ENCODE measurements around the gene EIF4G3. TPM values are rescaled to one million over a fixed set of nuclear protein-coding genes. Genes with fewer than 3 reads are reported as not detected.

EIF4G3 gene
- total and polyA plus RNA-seq, 9 of the 15 experiments (the other 6 are each of a cell fraction or from before 2014, with no cell fraction given), result 6.7 to 40.5 (median 32.1) TPM

DNA sequence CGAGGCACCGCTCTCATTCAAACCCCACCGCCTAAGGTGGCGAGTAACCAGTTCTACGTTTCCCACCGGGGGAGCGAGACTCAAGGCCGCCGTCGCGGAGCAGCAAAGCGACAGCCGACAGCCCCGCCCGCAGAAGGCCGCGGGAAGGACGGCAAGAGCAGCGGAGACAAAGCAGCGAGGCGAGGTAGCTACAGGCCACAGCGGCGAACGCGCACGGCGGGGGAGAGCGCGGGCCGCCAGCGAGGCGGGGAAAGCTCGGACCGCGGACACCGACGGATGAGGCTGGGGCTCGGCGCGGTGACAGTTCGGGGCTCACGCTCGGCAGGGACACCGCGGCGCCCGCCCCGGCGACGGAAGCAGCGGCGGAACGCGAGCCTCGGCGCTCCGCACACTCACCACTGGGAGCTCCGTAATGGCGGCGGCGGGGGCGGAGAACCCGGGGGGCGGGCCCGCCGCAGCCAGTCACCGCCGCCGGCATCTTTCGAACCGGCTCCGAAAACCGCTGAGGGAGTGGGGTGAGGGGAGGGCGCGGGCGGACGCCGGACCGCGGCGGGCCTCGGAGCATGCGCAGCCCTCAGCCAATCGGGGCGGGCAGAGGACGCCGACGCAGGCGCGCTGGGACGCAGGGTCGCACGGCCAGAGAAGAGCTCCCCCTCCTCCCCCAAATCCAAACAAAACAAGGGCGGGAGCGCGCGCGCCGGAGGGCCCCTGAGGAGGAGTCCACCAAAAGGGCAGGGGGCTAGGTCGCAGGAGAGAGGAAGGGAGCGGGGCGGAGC is 390.3 kb downstream of the EIF4G3 start (continued):
- TF ChIP-seq, protein P1, sequence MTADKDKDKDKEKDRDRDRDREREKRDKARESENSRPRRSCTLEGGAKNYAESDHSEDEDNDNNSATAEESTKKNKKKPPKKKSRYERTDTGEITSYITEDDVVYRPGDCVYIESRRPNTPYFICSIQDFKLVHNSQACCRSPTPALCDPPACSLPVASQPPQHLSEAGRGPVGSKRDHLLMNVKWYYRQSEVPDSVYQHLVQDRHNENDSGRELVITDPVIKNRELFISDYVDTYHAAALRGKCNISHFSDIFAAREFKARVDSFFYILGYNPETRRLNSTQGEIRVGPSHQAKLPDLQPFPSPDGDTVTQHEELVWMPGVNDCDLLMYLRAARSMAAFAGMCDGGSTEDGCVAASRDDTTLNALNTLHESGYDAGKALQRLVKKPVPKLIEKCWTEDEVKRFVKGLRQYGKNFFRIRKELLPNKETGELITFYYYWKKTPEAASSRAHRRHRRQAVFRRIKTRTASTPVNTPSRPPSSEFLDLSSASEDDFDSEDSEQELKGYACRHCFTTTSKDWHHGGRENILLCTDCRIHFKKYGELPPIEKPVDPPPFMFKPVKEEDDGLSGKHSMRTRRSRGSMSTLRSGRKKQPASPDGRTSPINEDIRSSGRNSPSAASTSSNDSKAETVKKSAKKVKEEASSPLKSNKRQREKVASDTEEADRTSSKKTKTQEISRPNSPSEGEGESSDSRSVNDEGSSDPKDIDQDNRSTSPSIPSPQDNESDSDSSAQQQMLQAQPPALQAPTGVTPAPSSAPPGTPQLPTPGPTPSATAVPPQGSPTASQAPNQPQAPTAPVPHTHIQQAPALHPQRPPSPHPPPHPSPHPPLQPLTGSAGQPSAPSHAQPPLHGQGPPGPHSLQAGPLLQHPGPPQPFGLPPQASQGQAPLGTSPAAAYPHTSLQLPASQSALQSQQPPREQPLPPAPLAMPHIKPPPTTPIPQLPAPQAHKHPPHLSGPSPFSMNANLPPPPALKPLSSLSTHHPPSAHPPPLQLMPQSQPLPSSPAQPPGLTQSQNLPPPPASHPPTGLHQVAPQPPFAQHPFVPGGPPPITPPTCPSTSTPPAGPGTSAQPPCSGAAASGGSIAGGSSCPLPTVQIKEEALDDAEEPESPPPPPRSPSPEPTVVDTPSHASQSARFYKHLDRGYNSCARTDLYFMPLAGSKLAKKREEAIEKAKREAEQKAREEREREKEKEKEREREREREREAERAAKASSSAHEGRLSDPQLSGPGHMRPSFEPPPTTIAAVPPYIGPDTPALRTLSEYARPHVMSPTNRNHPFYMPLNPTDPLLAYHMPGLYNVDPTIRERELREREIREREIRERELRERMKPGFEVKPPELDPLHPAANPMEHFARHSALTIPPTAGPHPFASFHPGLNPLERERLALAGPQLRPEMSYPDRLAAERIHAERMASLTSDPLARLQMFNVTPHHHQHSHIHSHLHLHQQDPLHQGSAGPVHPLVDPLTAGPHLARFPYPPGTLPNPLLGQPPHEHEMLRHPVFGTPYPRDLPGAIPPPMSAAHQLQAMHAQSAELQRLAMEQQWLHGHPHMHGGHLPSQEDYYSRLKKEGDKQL (CRISPR knock-in tag; IDR thresholded peaks at IDR 0.05; ENCODE audit: borderline replicate concordance), result 0 out of 2 replicates have a peak, but pooled peaks have one; percentile 77
- TF ChIP-seq, protein P2, sequence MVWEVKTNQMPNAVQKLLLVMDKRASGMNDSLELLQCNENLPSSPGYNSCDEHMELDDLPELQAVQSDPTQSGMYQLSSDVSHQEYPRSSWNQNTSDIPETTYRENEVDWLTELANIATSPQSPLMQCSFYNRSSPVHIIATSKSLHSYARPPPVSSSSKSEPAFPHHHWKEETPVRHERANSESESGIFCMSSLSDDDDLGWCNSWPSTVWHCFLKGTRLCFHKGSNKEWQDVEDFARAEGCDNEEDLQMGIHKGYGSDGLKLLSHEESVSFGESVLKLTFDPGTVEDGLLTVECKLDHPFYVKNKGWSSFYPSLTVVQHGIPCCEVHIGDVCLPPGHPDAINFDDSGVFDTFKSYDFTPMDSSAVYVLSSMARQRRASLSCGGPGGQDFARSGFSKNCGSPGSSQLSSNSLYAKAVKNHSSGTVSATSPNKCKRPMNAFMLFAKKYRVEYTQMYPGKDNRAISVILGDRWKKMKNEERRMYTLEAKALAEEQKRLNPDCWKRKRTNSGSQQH (CRISPR knock-in tag; IDR thresholded peaks at IDR 0.05), result no peak
- TF ChIP-seq TARDBP (IDR thresholded peaks at IDR 0.05), result no peak
- no peak for TF ChIP-seq ZSCAN29 (IDR thresholded peaks at IDR 0.05)
- TF ChIP-seq ATF7 (IDR thresholded peaks at IDR 0.05), result peak; percentile 65
- TF ChIP-seq CTBP1 (IDR thresholded peaks at IDR 0.05; ENCODE audit: borderline replicate concordance), result peak; percentile 54; the same call in 1 of the 2 replicates
- TF ChIP-seq HNRNPL (IDR thresholded peaks at IDR 0.05; ENCODE audit: low read depth, low read length), result no peak
- no peak for TF ChIP-seq ZNF311 (CRISPR knock-in tag; IDR thresholded peaks at IDR 0.05)
- TF ChIP-seq MYNN (IDR thresholded peaks at IDR 0.05), result no peak
- no peak for TF ChIP-seq MYNN (CRISPR knock-in tag; IDR thresholded peaks at IDR 0.05)
- peak; percentile 28; the same call in 1 of the 2 replicates for TF ChIP-seq STAG1 (CRISPR knock-in tag; IDR thresholded peaks at IDR 0.05; ENCODE audit: borderline replicate concordance)
- no peak for TF ChIP-seq ZNF785 (CRISPR knock-in tag; IDR thresholded peaks at IDR 0.05)
- TF ChIP-seq, protein P3, sequence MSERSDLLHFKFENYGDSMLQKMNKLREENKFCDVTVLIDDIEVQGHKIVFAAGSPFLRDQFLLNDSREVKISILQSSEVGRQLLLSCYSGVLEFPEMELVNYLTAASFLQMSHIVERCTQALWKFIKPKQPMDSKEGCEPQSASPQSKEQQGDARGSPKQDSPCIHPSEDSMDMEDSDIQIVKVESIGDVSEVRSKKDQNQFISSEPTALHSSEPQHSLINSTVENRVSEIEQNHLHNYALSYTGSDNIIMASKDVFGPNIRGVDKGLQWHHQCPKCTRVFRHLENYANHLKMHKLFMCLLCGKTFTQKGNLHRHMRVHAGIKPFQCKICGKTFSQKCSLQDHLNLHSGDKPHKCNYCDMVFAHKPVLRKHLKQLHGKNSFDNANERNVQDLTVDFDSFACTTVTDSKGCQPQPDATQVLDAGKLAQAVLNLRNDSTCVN (CRISPR knock-in tag; IDR thresholded peaks at IDR 0.05), result 0 out of 2 replicates have a peak, but pooled peaks have one; percentile 28
- no peak for TF ChIP-seq POLR3G (IDR thresholded peaks at IDR 0.05; ENCODE audit: extremely low read depth, insufficient read length, insufficient replicate concordance)
- no peak for TF ChIP-seq RAD51 (IDR thresholded peaks at IDR 0.05; ENCODE audit: borderline replicate concordance, low read depth)
- no peak for TF ChIP-seq SREBF2 (CRISPR knock-in tag; IDR thresholded peaks at IDR 0.05)
- TF ChIP-seq, protein P4, sequence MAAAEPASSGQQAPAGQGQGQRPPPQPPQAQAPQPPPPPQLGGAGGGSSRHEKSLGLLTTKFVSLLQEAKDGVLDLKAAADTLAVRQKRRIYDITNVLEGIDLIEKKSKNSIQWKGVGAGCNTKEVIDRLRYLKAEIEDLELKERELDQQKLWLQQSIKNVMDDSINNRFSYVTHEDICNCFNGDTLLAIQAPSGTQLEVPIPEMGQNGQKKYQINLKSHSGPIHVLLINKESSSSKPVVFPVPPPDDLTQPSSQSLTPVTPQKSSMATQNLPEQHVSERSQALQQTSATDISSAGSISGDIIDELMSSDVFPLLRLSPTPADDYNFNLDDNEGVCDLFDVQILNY (CRISPR knock-in tag; IDR thresholded peaks at IDR 0.05), result peak; percentile 68
- TF ChIP-seq ZNF140 (CRISPR knock-in tag; IDR thresholded peaks at IDR 0.05), result no peak

Measured in K562 (cell line).